Right forelimb (tissue), 1 donor: ENCODE measurements around the gene SNED1.

Experiments used
- DNase-seq: peaks from one replicate; pipeline ENCODE4 v3.0.0-alpha.2; 2018

Gene SNED1

DNA sequence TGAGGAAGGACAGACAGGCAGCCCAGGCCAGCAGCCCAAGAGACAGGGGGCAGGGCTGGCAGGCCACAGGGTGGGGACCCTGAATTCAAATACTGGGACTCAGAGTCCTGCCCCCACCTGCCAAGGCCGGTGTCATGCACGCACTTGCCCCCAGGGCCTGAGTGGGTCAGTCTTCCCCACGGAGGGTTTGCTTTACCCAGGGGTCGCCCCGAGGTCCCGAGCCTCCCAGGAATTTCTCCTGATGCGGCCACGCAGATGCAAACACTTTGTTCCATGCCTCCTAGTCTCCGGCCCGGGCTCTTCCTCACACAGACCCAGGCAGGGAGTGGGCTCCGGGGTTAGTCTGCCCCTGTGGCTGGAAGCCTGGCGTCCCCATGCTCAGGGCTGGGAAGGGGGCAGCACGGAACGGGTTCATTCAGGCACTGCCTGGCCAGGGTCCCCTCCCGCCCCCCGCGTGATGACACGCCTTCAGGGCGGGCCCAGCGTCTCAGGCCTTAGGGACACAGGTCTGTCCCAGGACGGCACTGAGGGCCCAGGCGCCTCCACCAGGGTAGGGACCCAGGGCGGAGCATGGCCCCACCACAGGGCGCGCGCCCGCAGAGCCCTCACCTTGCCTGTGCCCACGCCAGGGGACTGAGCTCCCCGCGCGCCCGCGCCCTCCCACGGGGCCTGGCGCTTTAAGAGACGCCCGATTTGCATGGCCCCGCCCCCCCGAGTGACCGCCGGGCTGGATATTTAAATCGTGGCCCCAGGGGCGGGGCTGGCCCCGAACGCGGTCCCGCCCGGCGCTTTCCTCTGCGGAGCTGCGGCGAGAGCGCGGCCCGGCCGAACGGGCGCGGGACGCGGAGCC is at the start of gene SNED1:
Gene SNED1 (plus strand): TSS at position 763 of the 850 bp plus-strand sequence. CDS start 220 bp downstream, outside the sequence.
- peak; percentile 75 for DNase-seq

DNA sequence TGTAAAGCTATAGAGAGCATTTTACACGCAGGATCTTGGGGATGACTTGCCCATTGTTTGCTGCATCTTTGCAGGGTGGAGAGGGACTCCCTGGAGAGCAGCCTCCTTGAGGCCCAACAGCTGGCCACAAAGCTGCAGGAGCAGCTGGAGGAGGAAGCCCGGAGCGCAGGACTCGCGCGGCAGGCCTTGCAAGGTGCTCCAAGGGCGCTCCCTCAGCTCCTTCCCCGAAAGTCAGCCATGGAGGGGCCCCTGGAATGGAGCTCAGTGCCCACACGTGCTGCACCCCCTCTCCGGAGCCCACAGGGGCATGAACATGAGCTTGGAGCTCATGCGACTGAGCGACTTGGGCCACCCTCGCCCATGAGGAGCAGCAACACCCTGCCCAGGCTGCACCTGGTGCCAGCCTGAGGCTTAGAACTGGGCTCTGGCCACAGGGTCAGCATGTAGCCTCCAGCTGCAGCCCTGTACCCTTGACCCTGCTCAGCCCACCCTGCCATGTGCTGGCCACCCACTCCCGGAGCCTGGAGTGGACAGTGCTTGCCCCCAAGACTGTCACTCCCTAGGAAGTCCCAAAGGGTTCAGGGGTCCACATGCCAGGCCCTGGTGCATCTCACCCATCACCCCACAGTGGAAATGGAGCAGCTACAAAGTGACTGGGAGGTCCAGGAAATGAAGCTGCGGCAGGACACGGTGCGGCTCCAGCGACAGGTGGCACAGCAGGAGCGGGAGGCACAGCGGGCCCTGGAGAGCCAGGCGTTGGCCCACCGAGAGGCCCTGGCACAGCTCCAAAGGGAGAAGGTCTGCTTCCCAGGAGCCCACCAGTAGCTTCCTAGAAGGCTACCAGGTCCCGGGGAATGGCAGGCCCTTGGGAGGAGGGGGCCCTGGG is 49.3 kb upstream of the SNED1 start:
- DNase-seq: peak; percentile 28

DNA sequence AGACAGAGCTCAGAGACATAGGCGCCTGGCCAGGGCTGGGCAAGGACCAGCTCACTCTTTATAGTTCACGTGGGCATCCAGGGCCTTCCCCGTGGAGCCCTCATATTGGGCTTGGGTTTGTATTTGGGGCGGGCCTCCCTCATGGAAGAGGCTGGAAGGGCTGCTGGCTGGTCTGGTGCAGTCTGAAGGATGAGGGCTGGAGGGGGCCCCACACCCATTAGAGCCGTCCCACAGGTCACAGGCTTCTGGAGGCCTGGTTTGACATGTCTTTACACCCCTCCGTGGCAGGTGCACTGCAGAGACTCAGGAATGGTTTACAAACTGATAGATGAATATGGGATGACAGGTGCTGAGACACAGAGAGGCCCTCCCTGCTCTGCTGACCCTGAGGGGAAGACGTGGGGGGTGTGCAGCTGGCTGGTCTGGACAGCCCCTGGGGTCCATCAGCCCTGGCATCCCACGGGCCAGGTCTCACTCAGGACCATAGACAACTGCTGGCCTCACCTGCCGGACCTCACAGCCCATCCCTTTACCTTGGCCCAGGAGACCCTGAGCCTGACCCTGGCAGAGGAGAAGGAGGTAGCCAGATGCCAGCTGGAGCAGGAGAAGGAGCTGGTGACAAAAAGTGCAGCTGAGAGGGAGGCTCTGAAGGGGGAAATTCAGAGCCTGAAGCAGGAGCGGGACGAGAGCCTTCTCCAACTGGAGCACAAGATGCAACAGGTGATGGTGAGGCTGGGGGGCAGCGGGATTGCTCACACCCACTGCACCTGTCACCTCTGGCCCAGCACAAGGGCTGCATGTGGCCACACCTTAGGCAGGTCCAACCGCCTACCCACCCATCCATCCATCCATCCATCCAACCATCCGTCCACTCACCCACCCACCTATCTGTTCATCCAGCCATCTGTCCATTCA is 48.4 kb upstream of the SNED1 start:
- DNase-seq: peak; percentile 24

DNA sequence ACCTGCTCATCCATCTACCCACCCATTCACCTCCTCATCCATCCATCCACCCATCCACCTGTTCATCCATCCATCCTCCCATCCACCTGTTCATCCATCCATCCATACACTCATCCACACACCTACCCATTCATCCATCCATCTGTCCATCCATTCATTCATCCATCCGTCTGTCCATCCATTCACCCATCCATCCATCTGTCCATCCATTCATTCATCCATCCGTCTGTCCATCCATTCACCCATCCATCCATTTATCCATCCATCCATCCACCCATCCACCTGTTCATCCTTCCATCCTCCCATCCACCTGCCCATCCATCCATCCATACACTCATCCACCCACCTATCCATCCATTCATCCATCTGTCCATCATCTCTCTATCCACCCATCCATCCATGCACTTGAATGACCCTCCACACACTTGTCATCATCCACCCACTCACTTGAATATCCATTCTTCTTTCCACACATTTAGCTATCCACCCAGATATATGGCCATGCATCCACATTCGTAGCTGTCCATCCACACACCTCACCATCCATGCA is 47.3 kb upstream of the SNED1 start:
- peak; percentile 1 for DNase-seq

DNA sequence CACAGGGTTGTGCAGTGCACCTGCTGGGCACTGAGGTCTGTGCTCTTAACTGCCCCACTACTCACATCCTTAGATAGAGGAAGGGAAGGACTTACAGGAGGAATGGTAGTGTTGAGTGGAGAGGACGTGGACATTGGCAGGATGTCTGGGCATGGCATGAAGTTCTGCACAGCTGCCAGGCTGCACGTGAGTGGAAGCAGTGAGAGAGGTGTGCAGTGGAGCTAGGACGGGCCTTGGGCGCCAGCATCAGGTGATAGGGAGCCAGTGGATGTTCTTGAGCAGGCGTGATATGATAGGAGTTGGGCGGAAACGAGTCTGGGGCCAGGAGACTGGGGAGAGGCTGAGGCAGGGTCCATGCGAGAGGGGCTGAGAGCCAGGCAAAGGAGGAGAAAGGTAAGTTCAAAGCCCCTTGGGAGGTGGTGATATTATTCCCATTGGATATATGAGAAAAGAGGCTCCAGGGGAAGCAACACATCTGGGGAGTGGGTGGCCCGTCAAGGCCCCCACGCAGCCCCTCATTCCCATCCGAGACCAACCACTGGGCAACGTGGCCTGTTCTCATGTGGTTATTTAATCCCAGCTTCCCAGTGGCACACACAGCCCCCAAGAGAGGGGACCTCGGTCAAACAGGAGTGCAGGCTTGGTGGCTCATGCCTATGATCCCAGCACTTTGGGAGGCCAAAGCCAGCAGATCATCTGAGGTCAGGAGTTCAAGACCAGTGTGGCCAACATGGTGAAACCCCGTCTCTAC is 45.7 kb upstream of the SNED1 start:
- peak; percentile 10 for DNase-seq

DNA sequence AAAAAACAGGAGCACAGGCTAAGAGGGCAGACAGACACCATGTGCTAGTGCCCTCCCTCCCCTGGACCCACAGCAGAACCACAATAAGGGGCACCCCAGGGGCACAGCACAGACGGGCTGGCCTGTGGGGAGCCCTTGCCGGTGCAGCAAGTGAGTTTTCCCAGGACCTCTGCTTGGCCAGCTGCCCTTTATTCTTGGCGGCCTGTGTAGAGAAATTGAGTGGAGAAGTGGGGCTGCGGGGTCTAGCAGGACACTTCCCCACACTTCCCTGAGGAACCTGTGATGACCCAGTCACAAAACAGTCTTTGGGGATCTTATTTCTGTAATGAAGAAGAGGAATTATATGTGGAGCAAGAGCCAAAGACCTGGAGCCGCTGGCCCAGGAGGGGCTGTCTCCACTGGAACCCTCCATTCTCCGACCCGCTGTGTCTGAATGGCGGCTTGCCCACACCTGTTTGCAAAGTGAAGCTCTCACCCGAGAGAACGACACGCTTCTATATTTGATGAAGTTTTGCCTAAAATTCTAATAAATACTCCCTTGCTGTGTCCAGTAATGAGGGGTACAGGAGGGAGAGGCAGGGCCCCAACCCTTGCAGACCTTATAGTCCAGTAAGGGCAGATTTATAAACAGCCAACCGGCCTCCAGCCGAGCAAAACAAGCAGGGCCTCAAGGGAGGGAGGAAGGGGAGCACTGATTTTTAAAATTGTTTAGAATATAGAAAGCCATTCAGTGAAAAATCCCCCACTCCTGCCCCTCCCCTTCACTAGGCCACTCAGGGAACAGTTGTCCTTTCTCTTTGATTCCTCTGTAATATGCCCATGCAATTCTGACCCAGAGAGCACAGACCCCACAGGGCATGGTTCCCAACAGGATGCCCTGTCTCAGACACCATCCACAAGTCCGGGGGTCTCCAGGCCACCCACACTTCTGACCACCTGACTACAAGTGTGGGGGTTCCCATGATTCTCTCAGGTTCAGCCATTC is 44.7 kb upstream of the SNED1 start:
- peak; percentile 39 for DNase-seq

DNA sequence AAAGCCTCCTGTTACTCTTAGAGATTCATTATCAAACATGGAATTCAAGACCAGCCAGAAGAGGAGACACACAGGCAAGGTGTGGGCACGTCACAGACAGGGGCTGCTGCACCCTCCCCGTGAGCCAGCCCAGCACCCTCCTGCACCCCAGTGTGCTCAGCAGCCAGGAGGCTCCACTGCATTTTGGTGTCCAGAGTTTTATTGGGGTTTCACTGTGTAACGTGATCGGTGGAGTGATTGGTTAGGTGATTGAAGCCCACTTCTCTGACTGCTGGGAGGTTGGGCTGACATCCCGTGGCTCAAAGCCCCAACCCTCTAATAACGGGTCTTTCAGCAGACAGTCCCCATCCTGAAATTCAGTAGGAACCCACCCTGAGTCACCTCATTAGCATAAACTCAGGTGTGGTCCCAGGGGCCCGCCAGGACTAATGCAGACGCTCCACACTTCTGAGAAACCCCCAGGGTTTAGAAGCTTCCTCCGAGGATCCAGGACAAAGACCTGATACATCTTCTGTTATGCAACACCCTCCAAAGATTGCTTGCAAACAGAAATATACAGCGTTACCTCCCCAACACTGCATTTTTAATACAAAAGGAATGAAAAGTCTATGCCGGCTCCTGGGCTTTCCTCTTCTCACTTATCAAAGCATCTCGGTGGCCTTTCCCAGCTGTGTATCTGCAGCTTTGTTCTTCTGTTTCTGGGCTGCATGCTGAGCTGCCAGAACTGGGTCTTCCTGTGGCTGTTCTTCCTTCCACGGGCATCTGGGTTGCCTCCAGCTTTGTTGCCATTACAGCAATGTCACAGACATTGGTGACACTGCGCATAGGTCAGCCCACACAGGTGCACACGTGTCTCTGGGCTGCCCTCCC is 43.7 kb upstream of the SNED1 start:
- DNase-seq: no peak

DNA sequence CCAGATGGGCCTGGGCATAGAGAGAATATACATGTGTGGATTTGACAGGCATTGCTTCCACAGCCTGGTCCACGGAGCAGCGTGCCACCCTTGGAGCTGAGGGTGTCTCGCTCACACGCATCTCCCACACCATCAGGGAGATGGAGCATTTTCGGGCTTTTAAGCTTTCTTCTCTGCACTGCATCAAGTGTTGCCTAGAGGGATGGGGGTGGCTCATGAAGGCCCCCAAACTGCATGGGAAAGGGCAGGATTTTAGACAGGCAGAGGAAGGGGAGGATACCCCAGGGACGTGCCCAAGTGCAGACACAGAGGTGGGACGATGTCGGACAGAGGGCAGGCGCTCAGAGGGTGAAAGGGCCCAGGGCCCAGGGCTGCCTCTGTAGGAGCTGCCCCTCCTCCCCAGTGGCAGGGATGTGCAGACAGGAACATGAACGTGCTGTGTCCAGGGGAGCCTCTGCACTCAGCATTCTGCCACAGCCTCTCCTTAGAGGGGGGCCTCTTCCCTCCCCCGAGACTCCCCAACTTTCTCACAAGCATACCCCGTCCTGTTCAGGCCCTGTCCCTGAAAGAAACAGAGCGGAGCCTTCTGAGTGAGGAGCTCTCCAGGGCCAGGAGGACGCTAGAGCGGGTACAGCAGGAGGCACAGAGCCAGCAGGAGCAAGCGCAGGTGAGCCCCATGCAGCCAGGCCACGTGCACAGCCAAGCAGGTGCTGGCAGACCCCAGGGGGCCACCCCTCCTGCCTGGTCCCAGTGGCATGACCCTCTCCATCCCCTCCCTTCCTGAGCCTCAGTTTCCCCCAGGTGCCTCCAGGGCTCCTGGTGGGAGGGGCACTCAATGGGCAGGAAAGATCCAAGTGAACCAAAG is 42.9 kb upstream of the SNED1 start:
- DNase-seq: peak; percentile 25

DNA sequence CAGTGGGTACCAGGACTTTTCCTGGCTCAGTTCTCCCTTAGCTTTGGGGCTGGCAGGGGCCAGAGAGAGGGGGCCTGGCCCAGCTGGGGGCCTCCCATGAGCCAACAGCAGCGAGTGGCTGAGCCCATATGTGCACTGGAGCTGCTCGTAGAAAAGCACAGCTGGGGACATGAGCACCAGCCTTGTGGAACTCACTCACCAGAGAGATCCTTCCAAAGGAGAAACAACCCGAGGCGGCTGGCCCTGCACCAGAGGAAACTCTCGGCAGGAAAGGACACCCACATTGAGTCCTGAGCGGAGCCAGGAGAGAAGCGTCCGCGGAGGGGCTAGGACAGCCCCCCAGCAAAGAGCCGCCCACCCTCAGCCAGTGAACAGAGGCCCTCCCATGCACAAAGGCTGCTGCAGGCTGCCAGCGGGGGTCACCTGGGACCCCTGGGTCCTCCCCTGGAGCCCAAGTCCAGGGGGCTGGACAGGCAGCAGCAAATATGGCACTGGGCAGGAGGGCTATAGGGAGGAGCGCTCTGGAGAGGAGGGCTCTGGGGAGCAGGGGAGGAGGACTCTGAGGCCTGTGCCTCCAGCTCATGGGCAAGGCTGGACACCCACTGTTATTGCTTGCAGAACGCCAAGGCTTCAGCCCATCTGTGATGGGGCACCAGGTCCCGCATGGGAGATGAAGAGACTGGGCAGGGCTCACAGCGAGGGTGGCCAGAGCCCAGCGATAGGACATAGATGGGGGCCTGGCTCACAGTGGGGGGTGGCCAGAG is 42.1 kb upstream of the SNED1 start:
- peak; percentile 44 for DNase-seq

DNA sequence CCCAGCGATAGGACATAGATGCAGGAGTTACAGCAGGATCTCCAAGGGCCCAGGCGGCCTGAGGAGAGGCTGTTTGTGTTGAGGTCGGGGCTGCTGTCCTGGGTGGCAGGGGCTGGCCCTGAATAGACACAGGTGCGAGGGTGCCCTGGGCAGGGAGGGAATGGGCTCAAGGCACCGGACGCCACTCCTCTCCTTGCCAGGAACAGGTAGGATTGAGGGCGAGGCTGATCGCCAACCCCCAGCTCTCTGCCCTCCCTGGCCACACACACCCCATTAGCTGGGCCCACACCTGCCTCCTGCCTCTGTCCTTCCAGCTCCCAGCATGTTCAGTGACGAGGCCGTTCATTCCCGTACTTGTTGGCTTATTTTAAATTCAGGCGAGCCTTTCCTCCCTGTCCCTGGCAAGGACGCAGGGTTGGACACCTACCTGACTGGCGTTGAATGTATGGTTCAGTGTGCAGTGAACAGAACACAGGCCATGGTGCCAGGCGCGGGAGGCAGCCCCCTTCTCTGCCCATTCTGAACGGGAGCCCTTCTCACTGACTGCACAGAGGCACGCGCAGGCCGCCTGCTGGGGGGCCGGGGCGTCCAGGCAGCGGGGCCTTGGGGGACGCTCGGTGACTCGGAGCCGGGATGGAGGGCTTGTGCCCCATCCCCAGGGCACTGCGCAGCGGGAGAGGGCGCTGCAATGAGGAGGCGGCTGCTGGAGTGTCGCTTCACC is 41.3 kb upstream of the SNED1 start:
- DNase-seq: peak; percentile 46

DNA sequence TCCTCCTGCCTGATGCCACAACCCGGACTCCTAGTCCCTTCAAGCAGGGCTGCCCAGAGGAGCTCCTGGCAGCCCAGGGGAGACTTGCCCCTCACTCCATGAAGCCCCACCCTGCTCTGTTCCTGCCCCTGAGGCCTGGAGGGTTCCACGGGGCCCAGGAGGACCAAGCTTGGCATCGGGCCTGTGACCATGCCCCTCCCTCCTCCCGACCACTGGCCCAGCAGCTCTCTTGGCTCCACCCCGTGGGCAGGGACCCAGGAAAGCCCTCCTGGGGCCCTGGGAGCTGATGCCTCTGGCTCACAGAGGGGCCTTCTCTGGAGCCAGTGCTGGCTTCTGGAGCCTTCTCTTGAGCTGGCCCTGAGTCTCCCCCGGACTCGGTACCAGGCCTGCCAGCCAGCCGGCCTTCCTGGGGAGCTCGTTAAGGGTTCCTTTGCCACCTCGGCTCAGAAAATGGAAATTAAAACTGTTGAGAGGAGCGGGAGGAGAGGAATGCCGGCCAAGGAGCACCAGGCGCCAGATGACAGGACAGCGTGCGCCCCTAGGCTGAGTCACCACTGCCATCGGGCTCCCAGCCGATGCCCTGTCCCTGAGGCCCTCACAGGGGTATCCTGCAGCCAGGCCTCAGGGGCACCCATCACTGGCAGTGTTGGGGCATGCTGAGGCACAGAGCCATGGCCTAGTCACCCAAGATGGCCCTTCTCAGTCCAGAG is 40.6 kb upstream of the SNED1 start:
- peak; percentile 66 for DNase-seq

DNA sequence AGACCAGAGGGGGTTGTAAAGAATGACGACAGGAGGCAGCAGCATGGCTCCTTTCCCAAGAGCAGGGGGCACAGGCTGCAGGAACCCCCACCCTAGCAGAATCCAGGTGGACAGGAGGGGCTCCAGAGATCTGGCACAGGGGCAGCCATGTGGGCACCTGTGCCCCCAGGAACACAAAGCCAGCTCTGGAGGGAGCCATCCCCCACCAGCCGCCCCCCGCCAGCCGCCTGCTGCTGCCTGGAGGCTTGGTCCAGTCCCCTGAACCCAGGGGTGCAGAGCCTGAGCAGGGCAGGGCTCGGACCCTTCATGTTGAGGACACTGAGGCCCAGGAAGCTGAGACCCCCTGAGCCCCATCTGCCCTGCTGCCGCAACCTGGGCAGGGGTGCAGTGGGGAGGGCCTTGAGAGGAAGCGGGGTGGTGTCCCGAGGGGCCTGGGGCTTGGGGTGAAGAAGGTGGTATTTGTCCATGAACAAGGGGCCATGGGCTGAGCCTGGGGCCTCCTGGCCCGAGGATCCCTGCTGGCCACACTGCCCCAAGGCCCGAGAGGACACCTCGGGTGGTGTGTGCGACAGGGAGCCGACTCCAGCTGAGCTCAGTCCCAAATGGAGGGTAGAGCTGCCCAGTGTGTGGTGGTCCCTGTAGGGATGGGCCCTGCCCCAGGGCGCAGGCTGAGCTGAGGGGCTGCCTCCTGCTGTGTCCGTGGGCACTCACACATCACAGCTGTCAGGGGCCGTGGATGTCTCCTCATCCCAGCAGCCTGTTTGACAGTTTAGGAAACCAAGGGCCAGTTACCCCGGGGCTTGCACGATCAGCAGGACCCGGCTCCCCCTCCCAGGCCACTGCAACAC is 39.8 kb upstream of the SNED1 start:
- peak; percentile 38 for DNase-seq

DNA sequence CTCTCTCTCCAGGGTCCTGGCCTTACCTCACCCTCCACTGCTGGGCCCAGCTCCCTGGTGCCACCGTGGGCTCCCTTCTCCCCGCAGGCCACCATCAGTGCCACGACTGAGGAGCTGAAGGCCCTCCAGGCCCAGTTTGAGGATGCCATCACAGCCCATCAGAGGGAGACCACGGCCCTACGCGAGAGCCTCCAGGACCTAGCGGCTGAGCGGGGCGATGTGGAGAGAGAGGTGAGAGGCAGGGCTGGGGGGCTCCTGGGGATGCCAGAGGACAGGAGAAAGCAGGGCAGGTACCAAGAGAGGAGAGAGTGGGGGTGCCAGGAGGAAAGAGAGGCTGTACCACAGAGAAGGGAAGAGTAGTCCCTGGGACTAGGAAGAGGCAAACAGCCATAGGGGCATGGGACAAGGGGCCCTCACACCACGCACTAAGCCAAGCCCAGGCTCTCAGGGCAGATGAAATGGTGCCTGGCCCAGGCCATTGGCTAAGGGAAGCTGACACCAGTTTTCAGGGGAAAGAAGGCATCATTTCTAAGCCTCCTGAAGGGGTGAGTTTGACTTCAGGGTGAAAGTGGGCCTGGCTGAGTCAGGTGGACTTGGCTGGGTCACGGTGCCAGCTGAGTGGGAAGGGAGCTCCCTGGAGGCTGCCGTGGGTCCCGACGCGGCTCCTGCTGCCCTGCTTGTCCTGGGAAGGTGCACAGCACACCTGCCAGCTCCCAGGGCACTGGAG is 39.0 kb upstream of the SNED1 start:
- DNase-seq: peak; percentile 27

DNA sequence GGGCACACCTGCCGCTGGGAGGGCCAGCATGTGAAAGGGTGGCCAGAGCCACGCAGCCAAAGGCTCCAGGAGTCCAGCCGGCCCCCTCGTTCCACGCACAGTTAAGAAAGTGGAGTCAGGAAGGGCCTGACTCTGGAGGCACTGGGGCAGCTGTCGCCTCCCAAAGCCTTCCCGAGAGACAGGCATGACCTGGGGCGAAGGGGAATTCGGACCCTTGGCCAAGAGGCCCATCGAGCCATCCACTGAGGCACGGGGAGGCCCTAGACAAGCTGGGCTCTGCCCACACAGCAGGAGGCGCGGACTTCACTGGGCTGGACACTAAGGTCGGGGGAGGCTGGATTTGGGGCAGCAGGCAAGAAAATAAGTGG is 38.5 kb upstream of the SNED1 start:
- DNase-seq: peak; percentile 40
